CD14-positive monocyte (primary cell): ENCODE measurements around the gene ZNF565. TPM values are rescaled to one million over a fixed set of nuclear protein-coding genes. Genes with fewer than 3 reads are reported as not detected.

Experiments used
- DNase-seq, 3 donors: peaks; one replicate each; pipeline ENCODE4 v3.0.0-alpha.2; 2011 to 2022
- H2AFZ ChIP-seq: 2 replicates; pipeline ENCODE4 v1.6.0; 2012; ENCODE audit warnings: mild to moderate bottlenecking, low read depth, low read length, inconsistent platforms; ENCODE audit not compliant: insufficient read depth, poor library complexity, severe bottlenecking
- H3K27ac ChIP-seq, 2 donors: 1 replicate in 1 of 2; 2 replicates in 1 of 2; pipeline ENCODE4 v1.5.1; 2012 to 2013; ENCODE audit warnings: low read length in 2 of 2, control low read depth in 1 of 2, inconsistent platforms in 1 of 2, low read depth in 1 of 2, mild to moderate bottlenecking in 1 of 2
- H3K27me3 ChIP-seq, 2 donors: one replicate each; pipeline versions ENCODE4 v1.6.0 to v1.6.1; 2011 to 2013; ENCODE audit warnings: low read length in 2 of 2; ENCODE audit not compliant: control insufficient read depth in 2 of 2, insufficient read depth in 2 of 2
- H3K36me3 ChIP-seq, 2 donors: replicated peaks in 1 of 2; 1 replicate in 1 of 2; 2 replicates in 1 of 2; pipeline versions ENCODE4 v1.5.1 to v1.6.1; 2012 to 2013; ENCODE audit warnings: low read length in 2 of 2, control low read depth in 1 of 2, inconsistent platforms in 1 of 2, mild to moderate bottlenecking in 1 of 2; ENCODE audit not compliant: insufficient read depth in 2 of 2, control insufficient read depth in 1 of 2
- H3K4me1 ChIP-seq, 2 donors: 1 replicate in 1 of 2; 2 replicates in 1 of 2; pipeline versions ENCODE4 v1.5.1 to v1.6.1; 2012 to 2013; ENCODE audit warnings: low read length in 2 of 2, control low read depth in 1 of 2, inconsistent platforms in 1 of 2, mild to moderate bottlenecking in 1 of 2, moderate library complexity in 1 of 2; ENCODE audit not compliant: insufficient read depth in 2 of 2, control insufficient read depth in 1 of 2
- H3K4me2 ChIP-seq: replicated peaks from 2 replicates; pipeline ENCODE3; 2012; ENCODE audit warnings: low read length, moderate library complexity, mild to moderate bottlenecking; ENCODE audit not compliant: poor library complexity, severe bottlenecking; ENCODE audit errors: extremely low read depth
- H3K4me3 ChIP-seq, 3 experiments: fragments of 200-600 bp in 1 of 3; sonication (generic) in 1 of 3; replicated peaks in 1 of 3; 1 replicate in 2 of 3; 2 replicates in 1 of 3; pipeline ENCODE4 v1.5.1; 2011 to 2013; ENCODE audit warnings: low read length in 3 of 3, mild to moderate bottlenecking in 3 of 3, control low read depth in 2 of 3, low read depth in 2 of 3, inconsistent platforms in 1 of 3, moderate library complexity in 1 of 3
- H3K79me2 ChIP-seq: 2 replicates; pipeline ENCODE4 v1.6.0; 2012; ENCODE audit warnings: mild to moderate bottlenecking, control low read depth, inconsistent platforms, low read length, moderate library complexity; ENCODE audit not compliant: insufficient read depth
- H3K9ac ChIP-seq: 2 replicates; pipeline ENCODE4 v1.6.0; 2017; ENCODE audit warnings: low read length, mild to moderate bottlenecking; ENCODE audit not compliant: insufficient read depth, poor library complexity, severe bottlenecking
- H3K9me3 ChIP-seq, 2 donors: replicated peaks in 1 of 2; 1 replicate in 1 of 2; 2 replicates in 1 of 2; pipeline versions ENCODE4 v1.5.1 to v1.6.1; 2012 to 2013; ENCODE audit warnings: low read length in 2 of 2, control low read depth in 1 of 2; ENCODE audit not compliant: control insufficient read depth in 1 of 2, insufficient read depth in 1 of 2
- H4K20me1 ChIP-seq: 2 replicates; pipeline ENCODE4 v1.6.0; 2012; ENCODE audit warnings: mild to moderate bottlenecking, low read length, control low read depth, moderate library complexity; ENCODE audit not compliant: insufficient read depth
- H3K27ac Mint-ChIP-seq, 7 donors: one replicate each; pipeline ENCODE4 v1.8.0; 2020; ENCODE audit warnings: mild to moderate bottlenecking in 7 of 7, mixed read lengths in 7 of 7, moderate library complexity in 6 of 7, inconsistent platforms in 2 of 7
- H3K27me3 Mint-ChIP-seq, 3 donors: one replicate each; pipeline ENCODE4 v1.8.0; 2021 to 2022; ENCODE audit warnings: low read depth in 3 of 3, mild to moderate bottlenecking in 3 of 3, mixed read lengths in 3 of 3, moderate library complexity in 3 of 3, inconsistent platforms in 1 of 3
- H3K36me3 Mint-ChIP-seq, 2 donors: one replicate each; pipeline ENCODE4 v1.8.0; 2020; ENCODE audit warnings: mixed read lengths in 2 of 2, inconsistent platforms in 1 of 2, mild to moderate bottlenecking in 1 of 2
- H3K4me1 Mint-ChIP-seq: one replicate; pipeline ENCODE4 v1.8.0; 2020; ENCODE audit warnings: mild to moderate bottlenecking, mixed read lengths
- H3K4me3 Mint-ChIP-seq, 2 donors: one replicate each; pipeline ENCODE4 v1.8.0; 2020; ENCODE audit warnings: mild to moderate bottlenecking in 2 of 2, mixed read lengths in 2 of 2, moderate library complexity in 1 of 2
- H3K9me3 Mint-ChIP-seq, 7 donors: one replicate each; pipeline ENCODE4 v1.8.0; 2020 to 2022; ENCODE audit warnings: mixed read lengths in 7 of 7, mild to moderate bottlenecking in 6 of 7, moderate library complexity in 6 of 7, inconsistent platforms in 2 of 7
- WGBS: methylation state at CpG from one replicate; pipeline ENCODE4 v1.1.5; 2013; ENCODE audit warnings: missing lambda C conversion rate; ENCODE audit not compliant: insufficient coverage; 5-methylcytosine and 5-hydroxymethylcytosine counted together
- intact Hi-C, 2 donors: fragments of 100-400 bp; cut with micrococcal nuclease; formaldehyde crosslinking; loops; one replicate each; pipeline versions ENCODE4 v1.15.0 to v1.15.1; 2023
- polyA plus RNA-seq, 3 donors: library from polyadenylated mRNA; depleted of rRNA in 1 of 3; unstranded in 2 of 3; stranded (reverse) in 1 of 3; fragments of 300-500 nt in 2 of 3; fragments of >200 nt in 1 of 3; fragmentation: Illumina TruSeq in 2 of 3; gene quantifications; 1 replicate in 2 of 3; 2 replicates in 1 of 3; pipeline ENCODE4 v1.2.3, GENCODE V29; 2012 to 2021
- TF ChIP-seq, protein P1 (sequence below): fragments of 200-600 bp; IDR thresholded peaks from one replicate; pipeline ENCODE4 v1.8.0; 2022; ENCODE audit warnings: antibody characterized with exemption, mild to moderate bottlenecking

ZNF565 gene
- polyA plus RNA-seq, 3 donors: 1.5 to 3.5 (median 2.1) TPM

DNA sequence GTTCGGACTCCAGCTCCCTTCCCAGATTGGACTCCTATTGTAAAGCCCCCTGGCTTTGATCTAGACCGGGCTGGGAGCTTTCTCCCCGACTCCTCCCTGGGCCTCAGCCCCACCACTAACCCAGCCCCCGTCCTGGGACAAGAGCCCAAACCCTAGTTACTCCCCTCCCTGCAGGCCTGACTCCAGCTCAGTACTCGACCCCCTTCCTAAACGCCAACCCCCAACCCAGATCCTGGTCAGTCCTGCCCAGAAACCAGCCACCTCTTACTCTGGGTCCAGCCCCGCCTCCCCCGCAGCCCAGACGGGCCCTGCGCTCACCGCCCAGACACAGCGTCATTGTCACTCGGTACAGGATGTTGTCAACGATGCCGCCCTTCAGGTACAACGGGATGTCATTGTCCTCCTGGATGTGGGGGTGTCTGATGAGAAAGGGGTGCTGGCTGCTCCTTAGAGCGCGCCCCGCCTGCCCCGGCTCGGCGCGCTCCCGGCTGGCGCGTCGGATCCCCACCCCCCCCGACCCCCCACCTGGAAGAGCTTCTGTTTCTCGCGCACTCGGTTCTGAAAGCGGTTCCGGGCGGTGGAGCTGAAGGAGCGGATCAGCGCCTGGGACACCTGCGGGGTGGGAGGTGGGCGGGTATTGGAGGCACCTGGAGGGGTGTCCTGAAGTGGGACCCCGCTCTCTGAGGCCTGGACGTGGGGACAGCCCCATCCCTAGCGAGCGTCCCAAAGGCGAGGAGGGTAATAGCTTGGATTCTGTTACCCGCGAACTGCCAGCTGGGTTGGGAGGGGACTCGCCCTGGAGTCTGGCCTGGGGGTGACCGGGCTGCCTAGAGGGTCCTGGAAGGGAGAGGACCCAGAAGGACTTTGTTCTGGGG, 63.1 kb downstream of the ZNF565 start:
- peaks cover 65% of the 10 kb centered on the region for H4K20me1 ChIP-seq
- Mint-ChIP-seq H3K27me3 (peaks cover 0 to 7% (median 0%) of the 10 kb centered on the region in 3 donors), H3K4me3 (peak overlapping the region in 1 of 2 donors; percentile 53), H3K9me3 (no peaks in the 10 kb centered on the region), H3K36me3 (peaks cover 47 to 64% of the 10 kb centered on the region in 2 donors), H3K4me1 (peaks cover 23% of the 10 kb centered on the region), H3K27ac (peak overlapping the region in 2 of 7 donors; percentile 21 to 33)
- H3K27me3 ChIP-seq: no peaks in the 10 kb centered on the region
- no peak overlapping the region for H3K4me2 ChIP-seq
- H3K4me1 ChIP-seq: peaks cover 8 to 22% of the 10 kb centered on the region in 2 donors
- 93% methylated on average over 29 of the region's 47 CpGs for WGBS
- H3K9me3 ChIP-seq: no peaks in the 10 kb centered on the region
- no peak overlapping the region for H3K4me3 ChIP-seq
- TF ChIP-seq, protein P1, sequence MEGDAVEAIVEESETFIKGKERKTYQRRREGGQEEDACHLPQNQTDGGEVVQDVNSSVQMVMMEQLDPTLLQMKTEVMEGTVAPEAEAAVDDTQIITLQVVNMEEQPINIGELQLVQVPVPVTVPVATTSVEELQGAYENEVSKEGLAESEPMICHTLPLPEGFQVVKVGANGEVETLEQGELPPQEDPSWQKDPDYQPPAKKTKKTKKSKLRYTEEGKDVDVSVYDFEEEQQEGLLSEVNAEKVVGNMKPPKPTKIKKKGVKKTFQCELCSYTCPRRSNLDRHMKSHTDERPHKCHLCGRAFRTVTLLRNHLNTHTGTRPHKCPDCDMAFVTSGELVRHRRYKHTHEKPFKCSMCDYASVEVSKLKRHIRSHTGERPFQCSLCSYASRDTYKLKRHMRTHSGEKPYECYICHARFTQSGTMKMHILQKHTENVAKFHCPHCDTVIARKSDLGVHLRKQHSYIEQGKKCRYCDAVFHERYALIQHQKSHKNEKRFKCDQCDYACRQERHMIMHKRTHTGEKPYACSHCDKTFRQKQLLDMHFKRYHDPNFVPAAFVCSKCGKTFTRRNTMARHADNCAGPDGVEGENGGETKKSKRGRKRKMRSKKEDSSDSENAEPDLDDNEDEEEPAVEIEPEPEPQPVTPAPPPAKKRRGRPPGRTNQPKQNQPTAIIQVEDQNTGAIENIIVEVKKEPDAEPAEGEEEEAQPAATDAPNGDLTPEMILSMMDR: no peak
- peaks cover 2% of the 10 kb centered on the region for H3K79me2 ChIP-seq
- peak overlapping the region; percentile 4 for H3K9ac ChIP-seq
- H2AFZ ChIP-seq: no peak overlapping the region
- H3K27ac ChIP-seq: no peak overlapping the region
- H3K36me3 ChIP-seq: peaks cover 42 to 51% of the 10 kb centered on the region in 2 donors
- intact Hi-C loops: no loop called here
- no peak for DNase-seq

DNA sequence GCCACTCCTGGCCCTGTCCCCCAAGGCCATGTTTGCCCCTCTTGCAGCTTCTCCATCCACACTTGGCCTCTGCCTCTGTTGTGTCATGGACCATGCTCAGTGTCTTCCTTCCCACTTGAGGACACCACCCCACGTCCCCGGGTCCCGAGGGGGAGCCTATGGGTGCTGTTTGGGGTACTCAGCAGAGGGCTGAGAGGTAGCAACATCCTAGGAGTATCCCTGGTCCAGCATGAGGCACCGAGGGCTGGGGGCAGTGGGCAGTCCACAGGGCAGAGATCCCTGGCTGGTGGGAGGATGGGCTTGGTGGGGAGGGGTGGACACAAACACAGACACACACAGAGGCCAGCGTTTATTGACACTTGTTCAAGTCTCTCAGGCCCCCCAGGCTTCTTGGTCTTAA, 63.9 kb downstream of the ZNF565 start:
- no peak for DNase-seq
- WGBS: 89% methylated on average over 5 of the region's 5 CpGs
- TF ChIP-seq, protein P1: no peak
- H2AFZ ChIP-seq: no peak overlapping the region
- H3K4me1 Mint-ChIP-seq: peaks cover 23% of the 10 kb centered on the region
- H3K36me3 Mint-ChIP-seq: peaks cover 55 to 68% of the 10 kb centered on the region in 2 donors
- no peaks in the 10 kb centered on the region for H3K27me3 ChIP-seq
- H4K20me1 ChIP-seq: peaks cover 73% of the 10 kb centered on the region
- no peak overlapping the region for H3K4me3 Mint-ChIP-seq
- peaks cover 50 to 59% of the 10 kb centered on the region in 2 donors for H3K36me3 ChIP-seq
- peaks cover 7% of the 10 kb centered on the region for H3K79me2 ChIP-seq
- no peak overlapping the region for H3K4me3 ChIP-seq
- intact Hi-C loops: no loop called here
- peaks cover 0 to 7% (median 0%) of the 10 kb centered on the region in 3 donors for H3K27me3 Mint-ChIP-seq
- H3K27ac Mint-ChIP-seq: peak overlapping the region in 2 of 7 donors; percentile 33 to 57
- H3K9ac ChIP-seq: no peak overlapping the region
- H3K9me3 ChIP-seq: no peaks in the 10 kb centered on the region
- no peak overlapping the region for H3K4me2 ChIP-seq
- no peaks in the 10 kb centered on the region for H3K9me3 Mint-ChIP-seq
- H3K4me1 ChIP-seq: peaks cover 8 to 22% of the 10 kb centered on the region in 2 donors
- H3K27ac ChIP-seq: no peak overlapping the region
